NCI-H1694 treated with DMSO at 0.1 percent for 48 hours (cell line): Measurements from ENCODE around the gene ASH1L.

Experiments
- DNase-seq: peaks from one replicate; lab custom pipeline; 2025; lab: John Stamatoyannopoulos, UW

The ASH1L gene

GRCh38 chr1:155327981-155328380 is 234.6 kb downstream of the ASH1L start:
- no peak for DNase-seq

- no peak for DNase-seq
These were observed 236.0 kb downstream of the ASH1L start for GRCh38 chr1:155326631-155327037.

GRCh38 chr1:155326020-155326526 is 236.5 kb downstream of the ASH1L start:
- DNase-seq: no peak

- DNase-seq: no peak
These were observed 237.1 kb downstream of the ASH1L start for GRCh38 chr1:155325603-155325893.

GRCh38 chr1:155324717-155325602 is 237.6 kb downstream of the ASH1L start:
- peak; percentile 51 for DNase-seq

GRCh38 chr1:155324037-155324716 is 238.4 kb downstream of the ASH1L start:
- peak; percentile 98 for DNase-seq

GRCh38 chr1:155323729-155324036 is 238.9 kb downstream of the ASH1L start:
- peak; percentile 87 for DNase-seq

- peak; percentile 89 for DNase-seq
These were observed 239.5 kb downstream of the ASH1L start for GRCh38 chr1:155322953-155323728.

- DNase-seq: peak; percentile 29
These were observed 240.0 kb downstream of the ASH1L start for GRCh38 chr1:155322571-155322952.

GRCh38 chr1:155321639-155322503 is 240.7 kb downstream of the ASH1L start:
- no peak for DNase-seq

GRCh38 chr1:155320661-155321617 is 241.7 kb downstream of the ASH1L start, which contains the start of gene RUSC1:
Gene RUSC1 (plus strand): TSS chr1:155320894. CDS start chr1:155321774, 880 bp downstream.
- no peak for DNase-seq

- DNase-seq: no peak
These were observed 242.4 kb downstream of the ASH1L start for GRCh38 chr1:155320252-155320651.

GRCh38 chr1:155319536-155319935 is 243.1 kb downstream of the ASH1L start:
- no peak for DNase-seq

- no peak for DNase-seq
These were observed 244.5 kb downstream of the ASH1L start for GRCh38 chr1:155318082-155318481.

GRCh38 chr1:155316922-155317321 is 245.7 kb downstream of the ASH1L start:
- no peak for DNase-seq

- DNase-seq: no peak
These were observed 249.3 kb downstream of the ASH1L start for GRCh38 chr1:155313261-155313660.

- DNase-seq: no peak
These were observed 253.1 kb downstream of the ASH1L start for GRCh38 chr1:155309423-155310021.

GRCh38 chr1:155308493-155309422 is 253.8 kb downstream of the ASH1L start, which contains the start of gene FDPS:
Gene FDPS (plus strand): TSS chr1:155308866. CDS start chr1:155309790, 924 bp downstream.
- peak; percentile 100 for DNase-seq
